Activated CD4-positive, alpha-beta T cell treated with anti-CD3 and anti-CD28 coated beads for 36 hours (primary cell): Measurements from ENCODE around the gene OTOF. TPM values are rescaled to one million over a fixed set of nuclear protein-coding genes. Genes with fewer than 3 reads are reported as not detected.
A peak's percentile ranks its signal among the peaks of the same experiment; 100 is the strongest.

ENCODE experiments used
- ATAC-seq: fragments of 200-7000 bp; cut with Tn5 transposase; one replicate; pipeline ENCODE4 v1.10.0; 2021; ENCODE audit warnings: mild to moderate bottlenecking, moderate library complexity
- CTCF ChIA-PET: fragments of 350-600 bp; sonication (Branson Sonifier 250); formaldehyde crosslinking; loops from one replicate; lab custom pipeline; 2021; ENCODE audit warnings: antibody characterized with exemption; lab: Charles Lee
- POLR2A ChIA-PET: fragments of 350-600 bp; sonication (Branson Sonifier 250); formaldehyde crosslinking; loops from one replicate; lab custom pipeline; 2021; ENCODE audit warnings: antibody characterized with exemption, inconsistent platforms; lab: Charles Lee
- DNase-seq: peaks from one replicate; pipeline ENCODE4 v3.0.0-alpha.2; 2020
- H3K27ac Mint-ChIP-seq: one replicate; pipeline ENCODE4 v1.8.0; 2021; ENCODE audit warnings: mixed read lengths
- H3K27me3 Mint-ChIP-seq: one replicate; pipeline ENCODE4 v1.8.0; 2021; ENCODE audit warnings: mixed read lengths
- H3K36me3 Mint-ChIP-seq: one replicate; pipeline ENCODE4 v1.8.0; 2021; ENCODE audit warnings: low read depth, mixed read lengths
- H3K4me1 Mint-ChIP-seq: one replicate; pipeline ENCODE4 v1.8.0; 2021; ENCODE audit warnings: mixed read lengths
- H3K4me3 Mint-ChIP-seq: one replicate; pipeline ENCODE4 v1.8.0; 2021; ENCODE audit warnings: mild to moderate bottlenecking, moderate library complexity, mixed read lengths
- H3K9me3 Mint-ChIP-seq: one replicate; pipeline ENCODE4 v1.8.0; 2021; ENCODE audit warnings: low read depth, mixed read lengths
- intact Hi-C, 2 experiments: fragments of 100-400 bp; cut with DNase I in 1 of 2; cut with micrococcal nuclease in 1 of 2; formaldehyde crosslinking; loops; one replicate each; pipeline versions ENCODE4 v1.14.2 to v1.15.1; 2022 to 2024; cut with DNase I, micrococcal nuclease
- total RNA-seq, 2 experiments: library from RNA; stranded (reverse); gene quantifications; one replicate each; pipeline ENCODE4 v1.2.3, GENCODE V29; 2021

OTOF gene
- total RNA-seq, 2 experiments from 2014 or later, result 1.9 to 2.3 TPM

- ATAC-seq (peak; percentile 30), DNase-seq (no peak)
- intact Hi-C loops, result no loop called here
- Mint-ChIP-seq H3K9me3 (no peaks in the 10 kb centered on the region), H3K27ac (no peak overlapping the region), H3K4me3 (no peak overlapping the region), H3K4me1 (no peaks in the 10 kb centered on the region), H3K27me3 (peaks cover 4% of the 10 kb centered on the region), H3K36me3 (no peaks in the 10 kb centered on the region)
- CTCF ChIA-PET, result interaction anchor here (0.7 to 0.9 kb wide), 2 partner anchors 18 to 739 kb away, joined by 3 to 6 read pairs; no protein-coding TSS in a partner anchor
- POLR2A ChIA-PET, result no interaction called here
Observed at GRCh38 chr2:26487192-26487591, 9.3 kb upstream of the OTOF start.

- Mint-ChIP-seq H3K36me3 (no peaks in the 10 kb centered on the region), H3K27ac (no peak overlapping the region), H3K4me3 (no peak overlapping the region), H3K9me3 (no peaks in the 10 kb centered on the region), H3K4me1 (no peaks in the 10 kb centered on the region), H3K27me3 (peaks cover 4% of the 10 kb centered on the region)
- ChIA-PET CTCF (interaction anchor here (0.9 kb wide), 1 partner anchor 17 kb away, joined by 3 read pairs; no protein-coding TSS in a partner anchor), POLR2A (no interaction called here)
- DNase-seq (no peak), ATAC-seq (peak; percentile 42)
- intact Hi-C loops, result no loop called here
Observed at GRCh38 chr2:26486789-26487188, 8.9 kb upstream of the OTOF start.

GRCh38 chr2:26485725-26486418 is 7.9 kb upstream of the OTOF start:
- no peaks in the 10 kb centered on the region for H3K9me3 Mint-ChIP-seq
- DNase-seq (no peak), ATAC-seq (no peak)
- intact Hi-C loops, result no loop called here
- H3K4me1 Mint-ChIP-seq, result no peaks in the 10 kb centered on the region
- CTCF ChIA-PET, result no interaction called here
- H3K27ac Mint-ChIP-seq, result no peak overlapping the region
- POLR2A ChIA-PET, result no interaction called here
- no peak overlapping the region for H3K4me3 Mint-ChIP-seq
- H3K27me3 Mint-ChIP-seq, result peaks cover 4% of the 10 kb centered on the region
- H3K36me3 Mint-ChIP-seq, result no peaks in the 10 kb centered on the region

- POLR2A ChIA-PET, result no interaction called here
- intact Hi-C loops, result no loop called here
Observed at GRCh38 chr2:26485099-26485498, 7.2 kb upstream of the OTOF start.

GRCh38 chr2:26484579-26484978 is 6.7 kb upstream of the OTOF start:
- intact Hi-C loops, result no loop called here
- H3K27me3 Mint-ChIP-seq, result peaks cover 4% of the 10 kb centered on the region
- no peaks in the 10 kb centered on the region for H3K36me3 Mint-ChIP-seq
- DNase-seq, result no peak
- ATAC-seq, result no peak
- no peaks in the 10 kb centered on the region for H3K9me3 Mint-ChIP-seq
- H3K4me3 Mint-ChIP-seq, result no peak overlapping the region
- H3K27ac Mint-ChIP-seq, result no peak overlapping the region
- POLR2A ChIA-PET, result no interaction called here
- no peaks in the 10 kb centered on the region for H3K4me1 Mint-ChIP-seq
- CTCF ChIA-PET, result no interaction called here

More at GRCh38 chr2:26485099-26485498, 7.2 kb upstream of the OTOF start:
- Mint-ChIP-seq H3K4me1 (no peaks in the 10 kb centered on the region), H3K4me3 (no peak overlapping the region), H3K9me3 (no peaks in the 10 kb centered on the region), H3K27me3 (peaks cover 4% of the 10 kb centered on the region), H3K27ac (no peak overlapping the region), H3K36me3 (no peaks in the 10 kb centered on the region)
- CTCF ChIA-PET, result no interaction called here
- no peak for DNase-seq
- ATAC-seq, result no peak

GRCh38 chr2:26483957-26484565 is 6.1 kb upstream of the OTOF start:
- DNase-seq (no peak), ATAC-seq (no peak)
- ChIA-PET POLR2A (no interaction called here), CTCF (no interaction called here)
- Mint-ChIP-seq H3K27me3 (peaks cover 4% of the 10 kb centered on the region), H3K36me3 (no peaks in the 10 kb centered on the region), H3K9me3 (no peaks in the 10 kb centered on the region), H3K27ac (no peak overlapping the region), H3K4me1 (no peaks in the 10 kb centered on the region), H3K4me3 (no peak overlapping the region)
- intact Hi-C loops, result no loop called here

GRCh38 chr2:26483516-26483915 is 5.6 kb upstream of the OTOF start:
- H3K4me1 Mint-ChIP-seq, result no peaks in the 10 kb centered on the region
- no peak overlapping the region for H3K4me3 Mint-ChIP-seq
- ATAC-seq (no peak), DNase-seq (no peak)
- peaks cover 4% of the 10 kb centered on the region for H3K27me3 Mint-ChIP-seq
- H3K36me3 Mint-ChIP-seq, result no peaks in the 10 kb centered on the region
- intact Hi-C loops, result no loop called here
- no peaks in the 10 kb centered on the region for H3K9me3 Mint-ChIP-seq
- POLR2A ChIA-PET, result no interaction called here
- H3K27ac Mint-ChIP-seq, result no peak overlapping the region
- CTCF ChIA-PET, result no interaction called here

GRCh38 chr2:26483027-26483326 is 5.1 kb upstream of the OTOF start:
- Mint-ChIP-seq H3K36me3 (no peaks in the 10 kb centered on the region), H3K27me3 (peaks cover 4% of the 10 kb centered on the region), H3K4me3 (no peak overlapping the region), H3K4me1 (no peaks in the 10 kb centered on the region), H3K27ac (no peak overlapping the region), H3K9me3 (no peaks in the 10 kb centered on the region)
- ChIA-PET CTCF (no interaction called here), POLR2A (no interaction called here)
- DNase-seq, result no peak
- intact Hi-C loops, result no loop called here
- no peak for ATAC-seq

GRCh38 chr2:26482211-26483026 is 4.5 kb upstream of the OTOF start:
- CTCF ChIA-PET, result interaction anchor here (0.6 kb wide), 1 partner anchor 41 kb away, joined by 3 read pairs; no protein-coding TSS in a partner anchor
- POLR2A ChIA-PET, result no interaction called here
- Mint-ChIP-seq H3K9me3 (no peaks in the 10 kb centered on the region), H3K27me3 (peaks cover 4% of the 10 kb centered on the region), H3K4me1 (peaks cover 5% of the 10 kb centered on the region), H3K27ac (no peak overlapping the region), H3K36me3 (no peaks in the 10 kb centered on the region), H3K4me3 (no peak overlapping the region)
- intact Hi-C loops, result no loop called here
- DNase-seq (no peak), ATAC-seq (no peak)

GRCh38 chr2:26481706-26482105 is 3.8 kb upstream of the OTOF start:
- H3K27me3 Mint-ChIP-seq, result peaks cover 4% of the 10 kb centered on the region
- H3K4me1 Mint-ChIP-seq, result peaks cover 6% of the 10 kb centered on the region
- DNase-seq, result no peak
- no peak overlapping the region for H3K4me3 Mint-ChIP-seq
- CTCF ChIA-PET, result interaction anchor here (0.6 kb wide), 1 partner anchor 42 kb away, joined by 3 read pairs; no protein-coding TSS in a partner anchor
- intact Hi-C loops, result no loop called here
- no peak overlapping the region for H3K27ac Mint-ChIP-seq
- ATAC-seq, result no peak
- POLR2A ChIA-PET, result interaction anchor here (0.5 kb wide), 1 partner anchor 370 kb away, joined by 3 read pairs; no protein-coding TSS in a partner anchor
- H3K36me3 Mint-ChIP-seq, result no peaks in the 10 kb centered on the region
- no peaks in the 10 kb centered on the region for H3K9me3 Mint-ChIP-seq

- peaks cover 4% of the 10 kb centered on the region for H3K27me3 Mint-ChIP-seq
- no peak for ATAC-seq
- peaks cover 6% of the 10 kb centered on the region for H3K4me1 Mint-ChIP-seq
- DNase-seq, result no peak
- H3K36me3 Mint-ChIP-seq, result no peaks in the 10 kb centered on the region
- H3K27ac Mint-ChIP-seq, result no peak overlapping the region
- ChIA-PET POLR2A (interaction anchor here (0.5 kb wide), 1 partner anchor 369 kb away, joined by 3 read pairs; no protein-coding TSS in a partner anchor), CTCF (no interaction called here)
- intact Hi-C loops, result no loop called here
- no peak overlapping the region for H3K4me3 Mint-ChIP-seq
- H3K9me3 Mint-ChIP-seq, result no peaks in the 10 kb centered on the region
Observed at GRCh38 chr2:26480566-26481423, 2.9 kb upstream of the OTOF start.
